Activated CD4-positive, CD25-positive, alpha-beta regulatory T cell treated with anti-CD3 and anti-CD28 coated beads, Interleukin-2, amount 50 U/mL, for 72 hours (primary cell): Measurements from ENCODE around the gene NARS2.
"Not testable (repeated sequence)": the region's sequence is repeated elsewhere in the genome, so short reads cannot be mapped to it uniquely, and the experiment has no call there.

Source experiments
- DNase-seq: peaks from one replicate; pipeline ENCODE4 v3.0.0; 2021

Gene NARS2

GRCh38 chr11:78574386-78575381 is at the start of gene NARS2:
NARS2 (minus strand) TSS chr11:78574864; CDS start chr11:78574488, 376 bp downstream.
- peak; percentile 95 for DNase-seq

- DNase-seq: no peak
These were observed 48.0 kb upstream of the NARS2 start for GRCh38 chr11:78622666-78623065.

GRCh38 chr11:78620159-78620558 is 45.5 kb upstream of the NARS2 start:
- DNase-seq: no peak

GRCh38 chr11:78615724-78616123 is 41.1 kb upstream of the NARS2 start:
- no peak for DNase-seq

- DNase-seq: no peak
These were observed 38.7 kb upstream of the NARS2 start for GRCh38 chr11:78613378-78613813.

GRCh38 chr11:78612721-78613377 is 38.2 kb upstream of the NARS2 start:
- DNase-seq: no peak

GRCh38 chr11:78609321-78609720 is 34.7 kb upstream of the NARS2 start:
- not testable (repeated sequence) for DNase-seq

- no peak for DNase-seq
These were observed 33.0 kb upstream of the NARS2 start for GRCh38 chr11:78607696-78608095.

- DNase-seq: no peak
These were observed 32.0 kb upstream of the NARS2 start for GRCh38 chr11:78606667-78607066.

- DNase-seq: no peak
These were observed 30.6 kb upstream of the NARS2 start for GRCh38 chr11:78605296-78605695.

- no peak for DNase-seq
These were observed 29.1 kb upstream of the NARS2 start for GRCh38 chr11:78603792-78604191.

- DNase-seq: not testable (repeated sequence)
These were observed 28.1 kb upstream of the NARS2 start for GRCh38 chr11:78602771-78603170.

- DNase-seq: not testable (repeated sequence)
These were observed 26.4 kb upstream of the NARS2 start for GRCh38 chr11:78601066-78601465.

GRCh38 chr11:78597579-78597978 is 22.9 kb upstream of the NARS2 start:
- not testable (repeated sequence) for DNase-seq

- no peak for DNase-seq
These were observed 20.9 kb upstream of the NARS2 start for GRCh38 chr11:78595436-78596130.

GRCh38 chr11:78594814-78595213 is 20.1 kb upstream of the NARS2 start:
- no peak for DNase-seq

- no peak for DNase-seq
These were observed 13.9 kb upstream of the NARS2 start for GRCh38 chr11:78588517-78588916.

- no peak for DNase-seq
These were observed 12.8 kb upstream of the NARS2 start for GRCh38 chr11:78587446-78587845.

GRCh38 chr11:78586452-78587046 is 11.9 kb upstream of the NARS2 start:
- DNase-seq: no peak

GRCh38 chr11:78583889-78584288 is 9.2 kb upstream of the NARS2 start:
- DNase-seq: no peak

GRCh38 chr11:78577495-78577894 is 2.8 kb upstream of the NARS2 start:
- no peak for DNase-seq

GRCh38 chr11:78576549-78577097 is 2.0 kb upstream of the NARS2 start:
- no peak for DNase-seq

- no peak for DNase-seq
These were observed 814 bp upstream of the NARS2 start for GRCh38 chr11:78575478-78575877.
